MM.1S (cell line): ENCODE data around the gene MEFV.
"Not testable (repeated sequence)": the region's sequence is repeated elsewhere in the genome, so short reads cannot be mapped to it uniquely, and the experiment has no call there.

ENCODE experiments used
- DNase-seq: peaks from one replicate; pipeline ENCODE4 v3.0.0-alpha.2; 2015
- H2AFZ ChIP-seq: fragments of 300-600 bp; sonication (generic); 2 replicates; pipeline ENCODE4 v1.6.0; 2016; ENCODE audit warnings: antibody characterized with exemption, low read length
- H3F3A ChIP-seq: fragments of 300-600 bp; sonication (generic); 2 replicates; pipeline ENCODE4 v1.6.1; 2016; ENCODE audit warnings: mild to moderate bottlenecking, antibody characterized with exemption, low read length, moderate library complexity, mixed read lengths; ENCODE audit not compliant: insufficient read depth
- H3K27ac ChIP-seq: fragments of 300-600 bp; sonication (generic); 2 replicates; pipeline ENCODE4 v1.5.1; 2016; ENCODE audit warnings: mild to moderate bottlenecking, low read length
- H3K27me3 ChIP-seq: fragments of 300-600 bp; sonication (generic); replicated peaks from 2 replicates; pipeline ENCODE4 v1.6.0; 2016; ENCODE audit warnings: low read length; ENCODE audit not compliant: insufficient read depth
- H3K36me3 ChIP-seq: fragments of 300-600 bp; sonication (generic); replicated peaks from 2 replicates; pipeline ENCODE4 v1.6.1; 2016; ENCODE audit warnings: mild to moderate bottlenecking, low read length, mixed read lengths; ENCODE audit not compliant: insufficient read depth
- H3K4me1 ChIP-seq: fragments of 300-600 bp; sonication (generic); 2 replicates; pipeline ENCODE4 v1.6.1; 2016; ENCODE audit warnings: low read length, mixed read lengths
- H3K4me2 ChIP-seq: fragments of 300-600 bp; sonication (generic); 2 replicates; pipeline ENCODE4 v1.6.0; 2016; ENCODE audit warnings: low read depth, low read length
- H3K4me3 ChIP-seq: fragments of 300-600 bp; sonication (generic); 2 replicates; pipeline ENCODE4 v1.5.1; 2016; ENCODE audit warnings: low read length, mixed read lengths
- H3K79me2 ChIP-seq: fragments of 300-600 bp; sonication (generic); 2 replicates; pipeline ENCODE4 v1.6.1; 2016; ENCODE audit warnings: mixed run types, low read length, mixed read lengths
- H3K9ac ChIP-seq: fragments of 300-600 bp; sonication (generic); 2 replicates; pipeline ENCODE4 v1.6.1; 2016; ENCODE audit warnings: low read length, mixed read lengths
- H3K9me2 ChIP-seq: fragments of 300-600 bp; sonication (generic); replicated peaks from 2 replicates; pipeline ENCODE4 v1.6.1; 2016; ENCODE audit warnings: mild to moderate bottlenecking, low read length, mixed read lengths; ENCODE audit not compliant: insufficient read depth
- H3K9me3 ChIP-seq: fragments of 300-600 bp; sonication (generic); replicated peaks from 2 replicates; pipeline ENCODE4 v1.6.1; 2016; ENCODE audit warnings: mild to moderate bottlenecking, low read length, mixed read lengths; ENCODE audit not compliant: insufficient read depth
- H4K20me1 ChIP-seq: fragments of 300-600 bp; sonication (generic); 2 replicates; pipeline ENCODE4 v1.6.1; 2016; ENCODE audit warnings: mild to moderate bottlenecking, low read length, moderate library complexity, mixed read lengths; ENCODE audit not compliant: insufficient read depth
- CTCF ChIP-seq: fragments of 300-600 bp; sonication (generic); IDR thresholded peaks from 2 replicates; pipeline ENCODE4 v1.5.1; 2016; ENCODE audit warnings: antibody characterized with exemption, low read length, mixed read lengths
- EZH2 ChIP-seq: fragments of 300-600 bp; sonication (generic); optimal IDR thresholded peaks from 2 replicates; pipeline ENCODE3; 2017; ENCODE audit warnings: low read depth, mild to moderate bottlenecking, antibody characterized with exemption, low read length, mixed read lengths
- EZH2phosphoT487 ChIP-seq: fragments of 300-600 bp; sonication (generic); IDR thresholded peaks from 2 replicates; pipeline ENCODE4 v1.6.1; 2018; ENCODE audit warnings: antibody characterized with exemption, low read length

The MEFV gene

GRCh38 chr16:3202903-3203539 lies 53.4 kb downstream of the MEFV start:
- H3K4me3 ChIP-seq = no peak overlapping the region
- H3K27ac ChIP-seq = no peak overlapping the region
- no peaks in the 10 kb centered on the region for H3K79me2 ChIP-seq
- H3K27me3 ChIP-seq = peaks cover 21% of the 10 kb centered on the region
- TF ChIP-seq EZH2 = no peak
- no peak for TF ChIP-seq EZH2phosphoT487
- no peak for TF ChIP-seq CTCF
- no peaks in the 10 kb centered on the region for H4K20me1 ChIP-seq
- H3K4me2 ChIP-seq = no peak overlapping the region
- H3K9me2 ChIP-seq = no peaks in the 10 kb centered on the region
- DNase-seq = no peak
- H2AFZ ChIP-seq = no peak overlapping the region
- no peaks in the 10 kb centered on the region for H3K36me3 ChIP-seq
- H3K9ac ChIP-seq = no peak overlapping the region
- no peaks in the 10 kb centered on the region for H3K9me3 ChIP-seq
- H3F3A ChIP-seq = no peaks in the 10 kb centered on the region
- no peaks in the 10 kb centered on the region for H3K4me1 ChIP-seq

- no peaks in the 10 kb centered on the region for H3K79me2 ChIP-seq
- H3K27me3 ChIP-seq = peaks cover 35% of the 10 kb centered on the region
- H3K9me3 ChIP-seq = no peaks in the 10 kb centered on the region
- no peak overlapping the region for H3K27ac ChIP-seq
- no peaks in the 10 kb centered on the region for H3K9me2 ChIP-seq
- H2AFZ ChIP-seq = no peak overlapping the region
- no peaks in the 10 kb centered on the region for H3K4me1 ChIP-seq
- no peaks in the 10 kb centered on the region for H3K36me3 ChIP-seq
- no peak for TF ChIP-seq EZH2phosphoT487
- no peak for TF ChIP-seq CTCF
- TF ChIP-seq EZH2 = no peak
- no peaks in the 10 kb centered on the region for H3F3A ChIP-seq
- no peaks in the 10 kb centered on the region for H4K20me1 ChIP-seq
- no peak for DNase-seq
- H3K4me2 ChIP-seq = no peak overlapping the region
- no peak overlapping the region for H3K4me3 ChIP-seq
- no peak overlapping the region for H3K9ac ChIP-seq
Measured at GRCh38 chr16:3198334-3199072, 57.9 kb downstream of the MEFV start.

- H3K4me3 ChIP-seq, DNase-seq, H3K27ac ChIP-seq, H3K36me3 ChIP-seq, H3K9me2 ChIP-seq, H3K4me2 ChIP-seq, H3F3A ChIP-seq, H3K79me2 ChIP-seq, H4K20me1 ChIP-seq, H3K4me1 ChIP-seq, H3K9me3 ChIP-seq, H2AFZ ChIP-seq, H3K9ac ChIP-seq: not testable (repeated sequence)
- H3K27me3 ChIP-seq = peaks cover 40% of the 10 kb centered on the region
Measured at GRCh38 chr16:3197694-3198333, 58.6 kb downstream of the MEFV start.
